H1 (cell line): ENCODE data around the gene CACNA1D. TPM values are rescaled to one million over a fixed set of nuclear protein-coding genes. Genes with fewer than 3 reads are reported as not detected.

Source experiments
- BACH1 ChIP-seq: IDR thresholded peaks from 2 replicates; pipeline ENCODE4 v1.6.1; 2012; ENCODE audit warnings: low read length, improper control_type of control experiment
- KDM5A ChIP-seq: fragments of 200-600 bp; IDR thresholded peaks from 2 replicates; pipeline ENCODE4 v1.7.1; 2012; ENCODE audit warnings: mild to moderate bottlenecking, low read length, inconsistent platforms, mixed read lengths
- RNF2 ChIP-seq: fragments of 200-900, 300-1000 bp; sonication (generic); IDR thresholded peaks from 2 replicates; pipeline ENCODE4 v1.7.1; 2016; ENCODE audit warnings: borderline replicate concordance, low read depth, mild to moderate bottlenecking, antibody characterized with exemption, low read length; ENCODE audit not compliant: poor library complexity, severe bottlenecking; ENCODE audit errors: missing control alignments
- RXRA ChIP-seq: IDR thresholded peaks from 2 replicates; pipeline ENCODE4 v1.6.1; 2011; ENCODE audit warnings: low read depth, mild to moderate bottlenecking, low read length, moderate library complexity; ENCODE audit not compliant: insufficient read depth
- SIN3A ChIP-seq, 2 experiments: IDR thresholded peaks in 1 of 2; conservative IDR thresholded peaks in 1 of 2; 2 replicates each; pipeline ENCODE4 v1.6.1; 2011 to 2012; ENCODE audit warnings: low read length in 2 of 2, improper control_type of control experiment in 1 of 2, low read depth in 1 of 2, mild to moderate bottlenecking in 1 of 2
- SIRT6 ChIP-seq: IDR thresholded peaks from one replicate; pipeline ENCODE4 v1.7.1; 2012; ENCODE audit warnings: low read length, inconsistent platforms
- SRF ChIP-seq: IDR thresholded peaks from 2 replicates; pipeline ENCODE4 v1.6.1; 2011; ENCODE audit warnings: mild to moderate bottlenecking, low read depth, low read length, moderate library complexity
- polyA plus RNA-seq, 7 experiments: library from polyadenylated mRNA; depleted of rRNA in 3 of 7; stranded (reverse) in 5 of 7; unstranded in 2 of 7; fragments of >200 nt in 5 of 7; fragments of 200-250 nt in 2 of 7; gene quantifications; 1 replicate in 5 of 7; 2 replicates in 1 of 7; 4 replicates in 1 of 7; pipeline versions ENCODE4 v1.2.1 to v1.2.3, GENCODE V29; 2011 to 2013; ENCODE audit warnings: missing spikeins in 2 of 7, mixed read lengths in 2 of 7
- total RNA-seq: library from RNA; stranded (reverse); fragmentation: NEBNext Ultra II Directional; extraction: Animal tissue kit (Norgen Biotek cat#: 25700); gene quantifications from 2 replicates; pipeline ENCODE4 v1.2.1, GENCODE V29; 2021
- TF ChIP-seq, protein P1 (sequence below): IDR thresholded peaks from 2 replicates; pipeline ENCODE4 v1.6.1; 2012; ENCODE audit warnings: inconsistent platforms

Gene CACNA1D
- total and polyA plus RNA-seq, 2 of the 8 experiments (the other 6 are each of a cell fraction or from before 2014, with no cell fraction given), result 2.0 to 2.9 TPM

- TF ChIP-seq SIN3A (conservative IDR thresholded peaks at IDR 0.05 in 1 of 2, IDR thresholded peaks at IDR 0.05 in 1 of 2; ENCODE audit: low read depth in 1 of 2, low read length in 2 of 2) (no peak), BACH1 (no peak), KDM5A (no peak), SRF (no peak), RXRA (no peak), SIRT6 (no peak), RNF2 (no peak)
- TF ChIP-seq, protein P1, sequence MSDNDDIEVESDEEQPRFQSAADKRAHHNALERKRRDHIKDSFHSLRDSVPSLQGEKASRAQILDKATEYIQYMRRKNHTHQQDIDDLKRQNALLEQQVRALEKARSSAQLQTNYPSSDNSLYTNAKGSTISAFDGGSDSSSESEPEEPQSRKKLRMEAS, result no peak
Observed at GRCh38 chr3:53763353-53763752, 268.9 kb downstream of the CACNA1D start (continued).
